ENCODE measurements around the gene DLX5.

Gene DLX5

DNA sequence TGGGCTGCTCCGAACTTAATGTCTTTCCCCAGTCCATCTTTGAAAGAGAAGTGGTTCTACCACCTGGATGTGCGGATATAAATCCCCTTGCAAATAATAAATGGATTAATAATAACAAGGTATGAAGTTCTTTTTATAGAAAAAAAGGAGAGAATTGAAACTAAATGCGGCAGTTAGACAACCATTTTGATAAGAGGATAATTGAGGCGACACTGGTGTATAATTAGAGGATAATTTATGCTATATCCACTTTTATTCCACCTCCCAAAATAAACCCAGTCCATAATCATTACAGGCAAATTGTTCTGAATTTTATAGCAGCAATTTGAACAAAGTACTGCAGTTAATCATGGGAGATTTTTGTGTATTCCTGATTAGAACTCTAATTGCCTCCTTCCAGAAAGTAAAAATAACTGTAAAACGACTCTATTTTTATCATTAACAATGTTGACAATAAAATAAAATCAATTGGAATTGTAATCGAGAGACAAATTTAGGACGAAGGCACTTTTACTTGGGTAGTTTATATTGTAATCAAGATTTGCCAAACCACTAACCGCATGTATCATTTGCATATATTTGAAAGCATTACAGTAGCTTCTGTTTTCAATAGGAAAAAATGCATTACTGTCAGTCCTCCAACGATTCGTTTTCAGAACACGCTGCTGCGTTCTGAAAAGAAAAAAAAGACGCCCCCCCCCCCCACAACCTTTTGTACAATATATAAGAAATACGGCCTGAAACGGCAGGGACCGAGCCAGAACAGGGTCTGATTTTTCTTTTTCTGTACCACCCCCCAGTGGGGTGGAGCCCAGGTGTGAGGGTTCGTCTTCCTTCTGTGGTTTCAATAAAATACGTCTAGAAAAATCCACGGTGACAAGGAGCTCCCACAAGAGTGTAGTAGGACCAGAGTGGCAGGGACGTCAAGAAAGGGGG is 20.1 kb downstream of the DLX5 start:
- peak; percentile 92 for DNase-seq

DNA sequence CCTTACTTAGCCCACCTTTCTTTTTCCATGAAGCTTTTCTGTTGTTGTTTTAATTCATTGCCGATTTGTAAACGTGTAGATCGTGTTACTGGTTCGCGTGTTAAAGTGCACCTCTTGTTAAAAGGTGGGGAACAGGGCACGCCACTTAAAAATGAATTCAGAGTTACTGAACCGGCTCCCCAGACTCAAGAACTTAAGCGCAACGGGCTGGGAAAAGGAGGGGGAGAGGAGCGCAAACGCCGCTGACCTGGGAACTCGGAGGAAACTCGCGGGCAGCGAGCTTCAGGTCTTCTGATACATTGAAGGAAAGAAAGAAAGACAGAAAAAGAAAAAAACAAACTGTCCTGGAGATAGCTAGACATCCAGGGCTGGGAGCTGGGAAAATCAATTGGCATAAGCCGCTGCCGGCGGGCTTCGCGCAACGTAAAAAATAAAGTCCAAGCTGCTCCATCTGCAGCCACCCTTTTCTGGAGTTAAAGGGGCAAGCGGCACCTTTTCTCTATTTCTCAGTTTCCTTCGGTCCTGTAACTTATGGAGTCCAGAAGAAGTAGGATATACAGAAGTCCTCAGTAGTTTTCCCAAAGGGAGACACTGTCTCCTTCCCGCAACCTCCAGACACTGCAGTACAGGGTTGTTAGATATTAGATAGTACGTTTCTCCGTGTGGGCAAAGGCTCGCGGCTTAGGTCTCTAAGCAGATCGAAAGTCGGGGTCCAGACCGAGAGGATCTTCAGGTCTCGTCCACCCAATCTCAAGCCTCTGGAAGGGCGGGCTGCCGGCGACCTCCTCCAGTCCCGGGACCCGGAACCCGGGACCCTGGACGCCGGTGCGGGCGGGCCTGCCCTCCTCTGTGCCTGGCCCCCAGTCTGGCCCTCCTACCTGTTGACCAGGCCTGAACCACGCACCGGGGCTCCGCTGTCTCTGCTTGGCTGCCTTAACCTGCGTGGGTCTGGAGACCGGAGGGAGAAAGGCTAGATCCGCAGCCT is 21.1 kb downstream of the DLX5 start:
- DNase-seq: no peak

DNA sequence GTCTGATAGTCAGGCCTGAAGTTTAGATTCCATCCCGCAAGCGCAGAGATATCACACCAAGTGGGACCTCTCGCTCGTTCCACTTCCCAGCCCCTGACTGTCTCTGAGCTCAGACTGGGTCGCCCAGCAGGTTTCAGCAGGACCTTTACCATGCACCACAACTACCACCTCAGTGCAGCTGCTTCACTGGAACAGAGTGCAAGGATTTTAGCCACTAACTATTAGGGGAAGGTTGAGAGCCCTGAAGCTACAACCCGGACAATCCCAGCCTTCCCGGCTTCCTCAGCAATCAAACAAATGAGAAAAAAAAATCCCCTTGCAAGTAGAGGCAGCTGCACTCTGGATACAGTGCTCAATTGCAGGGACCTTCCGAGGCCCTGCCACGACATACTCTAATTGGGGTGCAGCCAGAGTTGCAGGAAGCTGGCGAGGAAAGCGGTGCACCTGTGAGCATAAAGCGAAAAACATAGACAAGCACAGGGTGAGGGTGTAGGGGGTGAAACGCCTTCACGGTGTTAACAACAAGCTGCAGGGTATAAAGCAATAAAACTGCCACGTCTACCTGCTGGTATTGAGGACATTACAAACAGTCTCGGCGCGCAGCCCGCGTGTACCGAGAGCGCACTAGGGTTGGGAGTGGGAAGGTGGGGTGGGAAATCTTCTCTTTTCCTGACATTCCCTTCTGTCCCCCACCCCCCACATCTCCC is 21.9 kb downstream of the DLX5 start:
- no peak for DNase-seq

DNA sequence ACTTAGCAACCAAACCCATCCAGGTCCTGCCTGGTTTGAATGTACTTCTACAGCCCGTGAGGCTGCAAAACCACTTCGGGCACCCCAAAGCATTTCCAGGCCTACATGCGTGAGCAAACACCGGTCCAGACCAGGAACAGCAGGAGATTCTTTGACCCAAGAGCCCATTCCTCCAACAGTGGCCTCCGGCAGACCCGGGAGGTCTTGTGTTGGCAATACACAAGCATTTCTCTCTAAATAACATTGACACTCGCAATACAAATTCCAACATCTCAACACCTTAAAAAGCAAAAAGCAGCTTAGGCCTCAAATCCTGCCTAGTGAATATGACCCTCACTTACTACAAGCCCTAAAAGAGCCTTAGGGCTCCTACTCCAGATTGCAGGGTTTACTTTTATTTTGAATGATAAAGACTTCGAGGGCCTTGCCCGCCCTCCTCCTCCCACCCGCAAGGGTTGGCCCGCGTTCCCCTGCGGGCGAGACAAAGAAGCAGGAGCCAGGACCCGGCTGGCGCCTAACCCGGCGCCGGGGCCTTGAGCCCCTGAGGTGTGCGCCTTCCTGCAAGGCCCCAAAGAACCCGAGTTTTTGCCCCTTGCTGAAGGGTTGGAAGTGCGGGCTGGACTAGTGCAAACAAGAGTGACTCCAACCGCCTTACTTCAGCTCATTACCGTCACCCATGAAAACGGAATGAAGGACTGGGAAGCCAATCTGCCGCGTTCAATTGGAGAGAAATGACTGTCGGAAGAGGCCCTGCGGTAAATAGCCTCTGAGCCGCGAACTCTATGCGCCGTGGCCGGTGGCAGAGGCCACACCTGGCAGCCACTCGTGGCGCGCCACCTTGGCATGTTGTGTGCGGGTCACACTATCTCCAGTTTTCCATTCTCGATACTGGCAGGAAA is 22.7 kb downstream of the DLX5 start:
- DNase-seq: no peak

DNA sequence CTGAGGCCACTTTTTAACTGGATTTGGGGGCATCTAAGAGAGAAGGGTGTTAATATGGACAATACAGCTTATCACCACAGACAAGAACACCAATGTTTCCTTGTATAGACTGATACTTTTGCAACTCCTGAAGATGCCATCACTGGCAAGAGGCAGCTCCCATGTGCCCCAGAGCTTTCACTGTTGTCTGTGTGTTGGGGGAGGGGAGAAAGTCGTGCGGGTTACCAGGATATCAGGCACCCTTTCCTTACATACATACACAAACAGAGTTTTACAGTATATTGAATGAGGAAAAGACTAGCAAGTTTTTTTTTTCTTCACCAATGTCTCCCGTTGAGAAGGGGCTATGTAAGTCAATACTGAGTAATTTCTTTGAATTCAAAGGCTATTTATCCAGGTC is 23.4 kb downstream of the DLX5 start:
- DNase-seq: no peak

DNA sequence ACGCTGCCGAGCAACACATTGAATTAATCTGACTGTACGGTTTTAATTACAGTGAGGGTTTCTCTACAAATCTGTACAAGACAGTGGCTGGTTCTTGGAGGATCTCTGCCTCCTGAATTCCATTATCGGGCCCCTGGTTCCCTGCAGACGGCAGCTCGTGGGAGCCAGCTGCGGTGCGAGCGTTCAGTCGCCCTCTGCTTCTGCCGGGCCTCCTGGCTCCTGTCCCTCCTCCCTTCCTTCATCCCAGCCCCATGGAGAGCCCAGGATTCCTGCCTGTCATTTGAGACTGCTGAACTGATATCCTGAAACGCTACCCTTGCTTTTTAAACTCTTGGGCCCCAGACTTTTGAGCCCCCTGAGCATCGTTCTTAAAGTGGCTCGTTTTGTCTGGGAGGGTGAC is 25.9 kb downstream of the DLX5 start:
- no peak for DNase-seq

DNA sequence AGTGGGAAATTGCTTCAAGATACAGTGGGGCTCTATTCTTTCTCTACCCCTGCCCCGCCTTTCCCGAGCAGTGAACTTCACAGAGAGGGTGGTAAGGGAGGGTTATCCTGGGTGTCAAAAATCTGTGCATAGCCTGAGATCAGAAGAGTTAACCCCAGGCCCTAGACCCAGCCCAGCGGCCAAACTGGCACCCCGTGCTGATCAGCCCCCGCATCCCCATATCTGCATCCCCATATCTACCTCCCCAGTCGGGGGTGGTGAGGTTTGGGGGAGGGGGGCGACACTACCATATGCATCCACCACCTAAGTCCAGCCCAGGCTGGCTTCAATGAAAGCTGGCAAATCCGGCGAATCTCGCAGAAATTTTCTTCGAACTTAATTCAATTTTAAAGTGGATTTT is 26.3 kb downstream of the DLX5 start:
- DNase-seq: no peak

DNA sequence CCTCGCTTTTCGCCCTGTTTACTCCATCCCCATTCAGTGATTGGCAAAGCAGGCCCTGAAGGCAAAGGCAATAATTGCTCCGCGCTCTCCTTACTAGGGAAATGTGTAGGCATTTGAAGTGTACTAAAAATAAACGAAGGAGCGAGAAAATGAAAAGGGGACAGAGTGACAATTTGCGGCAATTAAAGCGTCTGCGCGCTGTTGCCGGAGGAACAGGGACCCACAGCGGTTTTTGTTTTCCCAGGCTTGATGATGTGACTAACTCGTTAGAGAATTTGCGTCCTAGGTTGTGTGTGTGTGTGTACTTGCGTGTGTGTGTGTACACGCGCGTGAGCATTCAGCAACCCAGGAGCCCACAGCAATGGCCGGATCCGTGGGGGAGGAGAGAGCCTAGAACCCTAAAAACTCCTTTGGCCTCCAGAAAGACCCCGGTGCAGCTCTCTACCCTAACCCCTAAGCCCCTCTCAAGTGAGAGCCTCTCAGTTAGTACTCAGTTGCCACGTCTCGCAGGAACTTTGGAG is 27.1 kb downstream of the DLX5 start:
- DNase-seq: no peak

DNA sequence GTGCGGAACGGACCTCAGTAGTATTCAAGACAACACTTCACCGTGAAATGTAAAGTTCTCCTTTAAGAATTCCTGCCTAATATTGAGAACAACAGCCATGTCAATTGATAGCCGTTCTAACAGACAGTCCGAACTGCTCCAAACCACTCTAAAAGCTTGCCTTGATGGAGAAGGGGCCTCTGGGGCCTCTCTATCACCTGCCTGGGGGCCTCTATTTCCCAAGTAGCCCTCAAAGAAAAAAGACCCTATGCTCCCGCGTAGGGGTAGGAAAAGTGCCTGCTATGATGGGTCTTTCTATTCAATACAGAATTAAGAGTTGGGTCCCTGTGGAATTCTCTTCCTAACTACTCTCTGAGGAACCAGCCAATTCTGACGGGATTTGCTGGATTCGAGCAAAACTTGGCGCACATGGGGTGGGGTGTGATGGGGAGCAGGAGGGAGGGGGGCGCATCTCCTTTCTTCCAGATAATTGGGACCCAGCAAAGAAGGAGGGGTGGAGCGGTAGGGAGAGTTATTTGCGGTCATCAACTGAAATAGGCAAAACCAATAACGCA is 27.6 kb downstream of the DLX5 start:
- no peak for DNase-seq

DNA sequence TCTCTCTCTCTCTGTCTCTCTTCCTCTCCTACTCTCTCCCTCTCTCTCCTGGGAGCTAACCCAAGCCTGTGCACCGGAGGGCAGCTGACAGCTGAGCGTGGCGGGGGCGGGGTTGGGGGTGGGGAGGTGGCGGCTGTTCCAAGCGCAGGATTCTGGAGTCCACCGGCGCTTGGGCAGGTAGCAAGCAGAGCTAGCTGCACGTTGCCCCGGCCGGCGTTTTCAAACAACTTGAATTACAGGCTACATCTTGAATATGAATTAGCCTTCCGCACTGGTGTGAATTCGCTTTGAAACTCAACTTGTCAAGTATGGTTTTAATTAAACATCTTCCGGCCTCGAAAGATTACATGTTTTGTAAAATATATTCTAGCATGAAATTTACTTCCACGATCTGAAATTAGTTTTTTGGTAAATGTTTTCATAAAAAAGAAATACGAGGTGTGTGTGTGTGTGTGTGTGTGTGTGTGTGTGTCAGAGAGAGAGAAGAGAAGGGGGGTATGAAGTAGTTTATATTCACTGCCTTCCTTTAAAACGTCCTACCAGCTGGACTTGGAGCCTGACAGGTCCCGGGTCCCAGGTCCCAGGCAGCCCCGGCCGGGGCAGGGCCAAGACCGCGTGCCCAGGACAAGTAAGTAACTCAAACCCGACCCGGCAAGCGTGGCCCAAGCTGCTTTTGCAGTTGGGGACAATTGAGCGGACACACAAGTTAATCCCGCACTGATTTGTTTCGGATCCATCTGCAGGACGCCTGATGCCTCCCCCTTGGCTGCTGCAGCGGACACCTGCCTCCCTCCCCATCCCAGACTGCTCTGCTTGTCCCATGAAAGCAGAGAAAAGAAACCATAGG is 28.3 kb downstream of the DLX5 start:
- DNase-seq: no peak

DNA sequence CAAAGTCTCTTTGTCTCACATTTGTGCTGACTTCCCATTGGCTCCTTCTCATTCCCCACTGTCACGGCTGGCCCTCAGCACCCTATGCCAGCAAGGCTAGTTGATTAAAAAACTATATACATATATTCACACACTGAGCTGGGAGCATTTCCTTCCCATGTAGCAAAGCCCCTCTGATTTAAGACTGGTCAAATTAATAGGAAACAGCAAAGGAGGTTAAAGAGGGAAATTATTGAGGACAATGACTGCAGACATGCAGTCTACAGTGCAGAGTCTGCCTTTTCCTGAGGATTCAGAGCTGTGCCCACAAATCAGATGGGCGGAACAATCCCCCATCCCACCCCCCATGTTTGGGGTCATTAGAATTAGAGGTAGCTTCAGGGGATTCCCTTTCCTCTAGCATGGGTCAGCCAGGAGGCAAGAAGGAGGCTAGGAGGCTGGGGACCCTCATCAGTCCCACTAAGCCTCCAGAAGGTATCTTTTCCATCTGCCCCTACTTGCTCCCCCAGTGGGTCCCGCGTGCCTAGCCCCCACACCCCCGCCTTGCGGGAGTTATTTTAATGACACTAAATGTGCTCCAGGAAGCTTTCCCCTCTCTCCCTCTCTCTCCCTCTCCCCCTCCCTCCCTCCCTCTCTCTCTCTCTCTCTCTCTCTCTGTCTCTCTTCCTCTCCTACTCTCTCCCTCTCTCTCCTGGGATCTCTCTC is 29.1 kb downstream of the DLX5 start:
- DNase-seq: no peak

DNA sequence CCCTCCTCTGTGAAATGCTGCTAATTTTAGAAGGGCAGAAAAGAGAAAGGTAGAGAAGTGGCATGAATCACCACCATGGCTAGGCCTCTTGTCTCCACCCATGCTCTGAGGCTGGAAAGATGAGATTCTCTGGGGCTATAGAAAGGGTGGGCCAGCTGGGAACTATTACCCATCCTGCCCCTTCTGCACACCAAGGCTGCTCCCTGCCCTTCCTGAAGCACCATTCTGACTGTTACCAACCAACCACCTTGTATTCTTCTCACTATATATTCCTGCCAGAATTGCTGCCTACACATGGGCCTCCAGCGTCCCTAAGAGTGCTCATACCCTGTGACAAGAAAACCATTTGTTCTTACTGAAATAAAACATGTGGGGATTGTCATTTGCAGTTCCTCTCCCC is 30.7 kb downstream of the DLX5 start:
- DNase-seq: no peak

DNA sequence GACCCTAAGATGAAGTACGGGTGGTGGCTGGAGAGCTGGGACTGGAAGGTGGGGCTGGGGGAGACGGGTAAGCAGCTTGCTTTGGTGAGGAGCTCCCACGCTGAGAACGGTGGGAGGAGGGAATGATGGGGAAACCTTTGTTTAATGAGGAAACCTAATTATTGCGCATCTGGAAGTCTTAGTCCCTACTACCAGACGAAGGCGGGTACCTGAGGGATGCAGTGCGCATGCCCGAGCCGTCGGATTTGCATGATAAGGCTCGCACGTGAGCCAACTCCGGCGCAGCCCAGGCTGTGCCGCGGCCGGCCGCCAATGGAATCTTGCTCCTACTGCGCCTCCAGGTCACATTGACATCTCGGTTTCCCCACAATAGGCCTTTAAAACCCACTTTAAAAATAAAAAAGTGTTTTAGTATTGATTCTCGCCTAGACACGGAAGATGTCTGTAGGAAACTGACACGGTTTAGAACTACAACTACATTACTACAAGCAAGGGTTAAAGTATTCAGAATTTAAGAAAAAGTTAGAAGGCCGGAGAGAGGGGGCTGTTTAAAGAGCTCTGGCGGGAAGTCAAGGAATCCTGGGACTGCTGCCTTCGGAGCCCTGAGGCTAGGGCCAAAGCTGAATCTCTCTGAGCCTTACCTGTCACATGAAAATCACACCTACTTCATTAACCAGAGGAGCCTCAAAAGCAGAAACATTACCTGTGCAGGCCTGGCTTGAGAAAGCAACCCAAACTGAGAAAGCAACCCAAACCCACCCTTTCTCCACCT is 31.4 kb downstream of the DLX5 start:
- DNase-seq: no peak

DNA sequence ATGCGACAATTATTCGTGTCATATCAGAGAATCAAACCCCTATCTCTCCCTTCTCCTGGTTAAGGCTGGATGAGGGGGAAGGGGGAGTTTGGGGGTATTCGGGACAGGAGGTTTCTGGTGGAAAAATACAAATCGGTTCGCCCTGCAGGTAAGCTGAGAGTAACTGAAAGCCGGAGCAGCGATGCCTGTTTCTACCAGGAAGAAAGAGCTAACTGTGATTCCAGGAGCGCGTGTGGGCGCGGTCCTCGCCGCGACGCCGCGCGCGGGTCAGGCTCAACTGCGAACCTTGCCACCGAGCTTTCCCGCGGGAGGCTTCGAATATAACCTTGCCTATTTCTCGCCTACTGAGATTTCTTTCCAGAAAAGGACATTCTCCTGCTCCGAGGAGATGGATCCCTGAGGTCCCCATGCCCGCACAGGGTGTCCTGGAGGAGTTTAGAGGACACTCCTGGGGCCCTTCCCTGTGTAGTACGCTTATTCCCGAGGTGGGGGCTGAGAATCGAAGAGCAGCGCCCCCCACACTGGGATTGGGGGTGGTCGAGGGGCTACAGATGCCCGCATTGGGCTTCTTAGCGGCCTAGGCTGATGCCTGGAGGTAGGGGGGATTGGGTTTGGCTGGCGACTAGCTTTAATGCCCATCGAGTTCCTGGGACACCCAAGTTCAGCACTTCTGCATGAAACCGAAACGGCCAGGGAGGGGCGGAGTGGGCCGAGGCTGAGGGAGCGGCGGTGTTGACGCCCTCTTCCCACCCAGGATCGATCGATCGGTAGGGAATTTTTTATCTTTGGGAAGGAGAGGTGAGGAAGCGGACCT is 32.2 kb downstream of the DLX5 start:
- DNase-seq: no peak

DNA sequence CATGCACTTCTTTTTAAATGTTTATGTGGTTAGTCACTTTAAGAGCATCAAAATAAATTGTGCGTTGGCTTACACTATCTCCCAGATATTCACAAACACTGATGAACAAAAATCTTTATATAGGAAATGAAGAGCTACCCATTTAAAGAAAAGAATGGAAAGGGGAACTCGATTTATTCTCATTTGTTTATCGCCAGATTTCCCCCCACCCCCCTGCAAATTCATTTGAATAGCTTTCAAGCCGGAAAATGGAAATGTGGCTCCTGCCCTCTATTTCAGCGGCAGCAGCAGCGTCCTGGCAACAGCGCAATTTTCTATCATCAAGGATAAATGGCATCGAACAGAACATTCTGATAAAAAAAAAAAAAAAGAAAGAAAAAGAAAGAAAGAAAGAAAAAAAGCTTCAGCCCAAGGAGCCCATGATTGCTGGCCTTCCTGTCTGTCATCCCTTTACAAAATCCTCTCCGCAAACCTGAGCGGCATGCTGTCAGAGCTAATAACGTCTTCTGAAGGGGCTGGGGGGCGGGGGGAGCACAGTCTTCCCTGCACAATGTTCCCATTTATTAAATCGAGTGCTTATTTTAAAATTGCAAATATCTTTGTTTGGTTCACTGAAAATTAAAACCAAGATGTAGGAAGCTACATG is 33.0 kb downstream of the DLX5 start:
- DNase-seq: no peak

DNA sequence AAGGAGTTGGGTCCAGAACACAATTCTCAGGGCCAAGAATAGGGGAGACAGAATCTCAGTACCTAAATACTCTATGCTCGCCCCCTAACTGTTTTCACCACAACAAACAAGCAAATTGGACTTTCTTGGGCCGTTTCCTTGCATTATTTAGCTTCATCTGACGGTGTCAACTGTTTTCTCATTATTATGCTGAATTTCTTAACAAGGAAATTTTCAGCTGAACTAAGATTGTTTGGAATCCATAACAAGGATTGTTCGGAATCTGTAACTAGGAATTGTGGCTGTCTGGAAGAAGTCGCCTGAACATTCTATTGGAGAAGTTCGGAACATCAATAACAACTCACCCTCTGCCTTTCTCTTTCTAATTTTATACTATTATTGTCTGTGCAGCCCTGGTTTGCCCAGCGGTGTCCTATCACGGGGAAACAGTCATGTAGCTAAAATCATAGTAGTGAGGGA is 34.7 kb downstream of the DLX5 start:
- no peak for DNase-seq

DNA sequence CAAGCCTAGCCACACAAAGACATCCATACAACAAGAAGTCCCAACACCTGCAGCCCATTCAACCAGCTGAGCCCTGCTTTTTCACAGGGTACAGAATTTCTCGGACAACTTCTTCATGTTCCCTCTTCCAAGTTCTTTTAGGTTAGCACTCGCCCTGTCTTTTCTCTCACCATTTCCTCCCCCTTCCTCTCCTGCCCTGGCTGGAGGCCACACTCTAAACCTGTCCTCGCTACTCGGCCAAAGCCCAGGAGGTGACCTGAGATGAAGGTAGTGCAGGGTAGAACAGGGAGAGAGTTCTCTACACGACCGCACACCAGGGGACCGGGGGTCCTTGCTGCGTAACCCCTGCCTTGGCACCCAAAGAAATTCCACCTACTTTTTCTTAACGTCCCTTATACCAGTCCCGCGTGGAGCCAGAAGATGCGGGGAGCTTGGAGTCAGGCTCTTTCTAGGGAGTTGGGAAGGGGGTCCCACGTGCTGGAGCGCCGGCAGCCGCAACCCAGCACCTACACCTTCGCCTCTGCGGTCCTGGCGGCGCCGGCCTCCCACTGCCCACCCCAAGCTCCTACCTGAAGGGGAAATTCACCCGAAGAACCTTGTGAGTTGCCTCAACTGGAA is 35.3 kb downstream of the DLX5 start:
- no peak for DNase-seq

Data from NCI-H1436 (cell line).